DOHH2 (cell line): ENCODE measurements around the gene LINS1.

Experiments used
- CTCF ChIP-seq: fragments of 200-600 bp; sonication (generic); IDR thresholded peaks from one replicate; pipeline ENCODE4 v1.5.1; 2014; ENCODE audit warnings: antibody characterized with exemption, mild to moderate bottlenecking, low read depth, low read length; ENCODE audit not compliant: poor library complexity, severe bottlenecking
- EZH2phosphoT487 ChIP-seq: fragments of 200-600 bp; sonication (generic); IDR thresholded peaks from 2 replicates; pipeline ENCODE4 v1.6.1; 2017; ENCODE audit warnings: borderline replicate concordance, mild to moderate bottlenecking, antibody characterized with exemption, low read length, moderate library complexity, mixed read lengths

- TF ChIP-seq CTCF (no peak), EZH2phosphoT487 (no peak)
Observed at GRCh38 chr15:100566850-100567628, 34.9 kb downstream of the LINS1 start.
